Placental pericyte (primary cell): ENCODE data around the gene ZNF485. TPM values are rescaled to one million over a fixed set of nuclear protein-coding genes. Genes with fewer than 3 reads are reported as not detected.

ENCODE experiments used
- total RNA-seq: library from RNA; depleted of rRNA; stranded (reverse); fragments of >200 nt; gene quantifications from 2 replicates; pipeline ENCODE4 v1.2.3, GENCODE V29; 2012

ZNF485 gene
- 1.1 and 2.6 TPM in 2 replicates for total RNA-seq

DNA sequence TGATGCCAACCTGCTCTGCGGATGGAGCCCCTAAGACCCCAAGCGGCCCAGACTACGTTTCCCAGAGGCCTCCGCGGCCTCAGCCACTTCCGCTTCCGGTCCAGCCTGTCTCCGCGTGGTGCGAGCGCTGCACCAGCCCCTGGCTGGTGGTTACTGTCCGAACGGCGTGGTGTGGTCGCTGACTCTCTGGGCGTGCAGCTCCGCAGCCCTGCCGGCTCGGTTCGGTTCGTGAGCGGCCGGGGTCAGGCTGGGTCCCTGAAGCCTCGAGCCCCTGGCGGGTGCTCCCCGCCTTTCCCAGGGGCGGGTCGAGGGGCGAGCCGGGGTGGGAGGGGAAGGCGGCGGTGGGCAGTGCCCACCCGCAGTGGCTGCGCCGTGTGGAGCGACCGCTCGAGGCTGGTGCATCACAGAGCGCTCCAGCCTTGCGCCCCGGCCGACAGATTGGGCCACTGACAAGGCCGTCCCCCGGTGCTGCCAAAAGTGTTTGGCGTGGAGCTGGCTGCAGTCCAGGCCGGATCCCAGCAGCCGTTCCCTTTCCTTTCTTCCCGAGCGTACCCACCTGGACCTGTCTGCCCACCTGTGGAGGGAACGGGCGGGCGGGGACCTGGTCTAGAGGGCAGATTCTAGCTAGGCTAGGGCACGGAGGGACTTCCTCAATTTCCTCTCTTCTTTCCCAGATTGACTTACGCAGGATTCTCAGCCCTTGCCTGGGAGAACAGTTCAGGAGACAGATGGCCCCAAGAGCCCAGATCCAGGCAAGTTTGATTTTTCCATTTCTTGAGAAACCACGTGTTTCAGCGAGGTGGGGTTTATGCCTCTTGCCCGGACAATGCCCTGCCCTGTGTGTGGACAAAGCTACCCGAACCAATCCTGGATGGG is at the start of gene ZNF485:
Gene ZNF485 (plus strand): TSS at position 116 of the 876 bp plus-strand sequence. CDS start 613 bp downstream, at position 729.

DNA sequence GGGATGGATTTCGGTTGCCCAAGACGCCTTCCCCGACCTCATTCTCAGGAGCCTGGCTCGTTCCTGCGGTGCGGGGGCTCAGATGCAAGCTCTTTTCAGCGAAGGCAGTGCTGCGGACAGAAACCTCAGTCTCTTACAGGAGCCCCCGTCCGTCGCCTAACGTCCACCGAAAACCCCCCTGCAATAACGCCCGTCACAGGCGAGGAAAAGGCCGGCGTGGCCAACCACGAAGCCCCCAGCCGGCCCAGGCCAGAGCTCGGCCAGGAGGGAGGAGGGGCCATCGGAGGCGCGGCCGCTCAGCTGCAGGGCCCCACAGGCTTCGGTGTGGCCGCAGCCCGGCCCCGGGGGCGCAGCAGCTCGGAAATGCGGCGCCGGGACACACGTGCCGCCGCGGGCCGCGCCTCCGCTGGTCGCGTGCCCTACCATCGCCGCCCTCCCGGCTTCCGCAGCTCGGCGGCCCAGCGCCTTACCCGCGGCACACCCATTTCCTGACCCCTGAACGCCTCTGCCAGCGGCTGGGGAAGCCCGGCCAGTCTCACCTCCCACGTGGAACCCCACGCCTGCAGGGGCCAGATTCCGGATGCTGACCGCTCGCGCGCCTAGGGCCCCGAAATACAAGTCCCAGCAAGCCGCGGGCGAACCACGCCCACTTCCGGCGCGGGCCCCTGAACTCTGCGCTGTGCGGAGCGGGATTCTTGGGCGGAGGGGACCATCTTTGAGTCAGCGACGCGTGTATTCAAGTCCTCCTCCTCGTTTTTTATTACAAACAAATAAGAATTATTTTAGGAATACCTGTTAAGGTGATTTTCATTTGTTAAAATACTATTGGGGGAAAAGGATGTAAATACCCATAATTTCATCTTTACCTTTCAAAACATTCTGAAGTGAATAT is 32.0 kb upstream of the ZNF485 start, which contains the start of gene ZNF239:
Gene ZNF239 (minus strand): TSS at position 616 of the 892 bp plus-strand sequence. CDS start 16,537 bp downstream, outside the sequence.

DNA sequence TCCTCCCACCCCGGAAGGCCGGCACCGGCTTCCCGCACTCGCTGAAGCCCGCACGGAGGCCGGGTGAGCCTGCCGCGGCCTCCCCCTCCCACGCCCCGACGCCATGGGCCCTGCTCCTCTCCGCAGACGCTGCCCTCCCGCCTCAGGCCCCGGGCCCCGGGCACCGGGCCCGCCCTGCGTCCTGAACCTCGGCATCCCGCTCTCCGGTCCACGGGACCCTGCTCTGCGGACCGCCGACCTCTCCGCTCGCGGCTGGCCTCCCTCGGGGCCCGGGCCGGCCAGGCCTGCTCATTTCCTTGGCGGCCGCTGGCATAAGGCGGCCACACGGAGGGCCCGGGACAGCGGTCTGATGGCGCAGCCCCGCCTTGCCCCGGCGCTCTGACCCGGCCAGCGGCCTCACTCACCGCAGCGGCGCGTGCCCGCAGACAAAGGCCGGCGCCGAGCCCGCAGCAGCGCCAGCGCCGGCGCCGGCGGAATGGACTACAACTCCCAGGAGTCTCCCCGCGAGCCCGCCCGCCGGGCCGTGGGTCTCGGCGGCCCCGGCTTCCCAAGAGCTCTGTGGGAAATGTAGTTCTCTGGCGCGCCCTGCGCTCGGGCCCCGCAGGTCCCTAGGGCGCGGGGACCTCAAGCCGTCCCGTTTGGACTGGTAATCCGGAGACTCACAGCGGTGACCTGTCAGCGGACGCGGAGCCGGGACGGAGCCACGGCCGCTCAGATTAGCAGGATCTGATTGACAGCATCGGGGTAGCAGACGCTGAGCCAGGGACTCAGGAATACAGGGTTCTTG is 42.4 kb downstream of the ZNF485 start, which contains the start of gene ZNF32:
Gene ZNF32 (minus strand): TSS at position 484 of the 787 bp plus-strand sequence. CDS start 2,748 bp downstream, outside the sequence.

Other genes starting within 250 kb of the ZNF485 start
- not detected in 2 replicates for gene FXYD4, start 234.8 kb upstream of the ZNF485 start, total RNA-seq
- 152 and 216 TPM in 2 replicates for gene HNRNPF, start 197.3 kb upstream of the ZNF485 start, total RNA-seq
- gene ZNF487, start 169.3 kb upstream of the ZNF485 start, total RNA-seq = 2.6 and 3.9 TPM in 2 replicates
- gene ZNF239, start 31.8 kb upstream of the ZNF485 start, total RNA-seq = 4.4 and 6.0 TPM in 2 replicates
- 18.8 and 22.2 TPM in 2 replicates for gene ZNF32, start 42.4 kb downstream of the ZNF485 start, total RNA-seq